Loucy (cell line): ENCODE data around the gene ZNF609.
A peak's percentile ranks its signal among the peaks of the same experiment; 100 is the strongest.

Experiments
- H2AFZ ChIP-seq: fragments of 200-600 bp; sonication (generic); 2 replicates; pipeline ENCODE4 v1.6.0; 2016; ENCODE audit warnings: antibody characterized with exemption, mild to moderate bottlenecking, low read length, moderate library complexity
- H3F3A ChIP-seq: fragments of 200-600 bp; 2 replicates; pipeline ENCODE4 v1.6.0; 2016; ENCODE audit warnings: antibody characterized with exemption, low read depth, mild to moderate bottlenecking
- H3K27me3 ChIP-seq: fragments of 200-600 bp; sonication (generic); 2 replicates; pipeline ENCODE4 v1.6.1; 2014; ENCODE audit warnings: low read length, mild to moderate bottlenecking; ENCODE audit not compliant: insufficient read depth, poor library complexity, severe bottlenecking
- H3K36me3 ChIP-seq: fragments of 200-600 bp; sonication (generic); 2 replicates; pipeline ENCODE4 v1.6.1; 2016; ENCODE audit warnings: low read length; ENCODE audit not compliant: insufficient read depth
- H3K4me1 ChIP-seq: fragments of 200-600 bp; sonication (generic); 2 replicates; pipeline ENCODE4 v1.5.1; 2014; ENCODE audit warnings: low read length, mild to moderate bottlenecking; ENCODE audit not compliant: insufficient read depth, poor library complexity, severe bottlenecking
- H3K4me2 ChIP-seq: fragments of 200-600 bp; sonication (generic); 2 replicates; pipeline ENCODE4 v1.6.0; 2014; ENCODE audit warnings: antibody characterized with exemption, low read length, low read depth, mild to moderate bottlenecking; ENCODE audit not compliant: poor library complexity, severe bottlenecking
- H3K4me3 ChIP-seq: fragments of 200-600 bp; sonication (generic); 2 replicates; pipeline ENCODE4 v1.5.1; 2014; ENCODE audit warnings: low read length, mild to moderate bottlenecking, mixed read lengths; ENCODE audit not compliant: poor library complexity, severe bottlenecking
- H3K79me2 ChIP-seq: fragments of 200-600 bp; sonication (generic); 2 replicates; pipeline ENCODE4 v1.6.1; 2014; ENCODE audit warnings: low read length; ENCODE audit not compliant: insufficient read depth
- H3K9ac ChIP-seq: fragments of 200-600 bp; sonication (generic); 2 replicates; pipeline ENCODE4 v1.6.0; 2014; ENCODE audit warnings: mild to moderate bottlenecking, low read depth, low read length, moderate library complexity; ENCODE audit not compliant: poor library complexity, severe bottlenecking
- H3K9me2 ChIP-seq: fragments of 200-600 bp; sonication (generic); replicated peaks from 2 replicates; pipeline ENCODE4 v1.6.1; 2016; ENCODE audit warnings: low read depth, low read length, mixed read lengths
- H3K9me3 ChIP-seq: fragments of 200-600 bp; sonication (generic); 2 replicates; pipeline ENCODE4 v1.6.1; 2014; ENCODE audit warnings: mild to moderate bottlenecking, antibody characterized with exemption, low read length, low read depth; ENCODE audit not compliant: insufficient read depth
- H4K20me1 ChIP-seq: fragments of 200-600 bp; sonication (generic); 2 replicates; pipeline ENCODE4 v1.6.0; 2014; ENCODE audit warnings: antibody characterized with exemption, low read length, mild to moderate bottlenecking; ENCODE audit not compliant: insufficient read depth, poor library complexity, severe bottlenecking
- EZH2phosphoT487 ChIP-seq: fragments of 200-600 bp; IDR thresholded peaks from 2 replicates; pipeline ENCODE4 v1.6.1; 2018; ENCODE audit warnings: antibody characterized with exemption, mild to moderate bottlenecking, moderate library complexity, borderline replicate concordance
- TF ChIP-seq, protein P1 (sequence below): fragments of 200-600 bp; sonication (generic); conservative IDR thresholded peaks from 2 replicates; pipeline ENCODE4 v1.5.1; 2014; ENCODE audit warnings: mild to moderate bottlenecking, antibody characterized with exemption, low read length

The ZNF609 gene

GRCh38 chr15:64699751-64700388 lies 239.5 kb downstream of the ZNF609 start:
- Histone ChIP-seq H4K20me1 (peaks cover 69% of the 10 kb centered on the region), H3K4me2 (peak overlapping the region; percentile 96), H3K4me1 (peaks cover 60% of the 10 kb centered on the region), H3K9me2 (no peaks in the 10 kb centered on the region), H3K9me3 (no peaks in the 10 kb centered on the region), H3K27me3 (no peaks in the 10 kb centered on the region), H3K9ac (peak overlapping the region; percentile 98), H3K4me3 (peak overlapping the region; percentile 88), H3F3A (no peaks in the 10 kb centered on the region), H3K36me3 (no peaks in the 10 kb centered on the region; the same call in 1 of the 2 replicates), H3K79me2 (peaks cover 80% of the 10 kb centered on the region), H2AFZ (no peak overlapping the region)
- TF ChIP-seq EZH2phosphoT487: no peak
- TF ChIP-seq, protein P1, sequence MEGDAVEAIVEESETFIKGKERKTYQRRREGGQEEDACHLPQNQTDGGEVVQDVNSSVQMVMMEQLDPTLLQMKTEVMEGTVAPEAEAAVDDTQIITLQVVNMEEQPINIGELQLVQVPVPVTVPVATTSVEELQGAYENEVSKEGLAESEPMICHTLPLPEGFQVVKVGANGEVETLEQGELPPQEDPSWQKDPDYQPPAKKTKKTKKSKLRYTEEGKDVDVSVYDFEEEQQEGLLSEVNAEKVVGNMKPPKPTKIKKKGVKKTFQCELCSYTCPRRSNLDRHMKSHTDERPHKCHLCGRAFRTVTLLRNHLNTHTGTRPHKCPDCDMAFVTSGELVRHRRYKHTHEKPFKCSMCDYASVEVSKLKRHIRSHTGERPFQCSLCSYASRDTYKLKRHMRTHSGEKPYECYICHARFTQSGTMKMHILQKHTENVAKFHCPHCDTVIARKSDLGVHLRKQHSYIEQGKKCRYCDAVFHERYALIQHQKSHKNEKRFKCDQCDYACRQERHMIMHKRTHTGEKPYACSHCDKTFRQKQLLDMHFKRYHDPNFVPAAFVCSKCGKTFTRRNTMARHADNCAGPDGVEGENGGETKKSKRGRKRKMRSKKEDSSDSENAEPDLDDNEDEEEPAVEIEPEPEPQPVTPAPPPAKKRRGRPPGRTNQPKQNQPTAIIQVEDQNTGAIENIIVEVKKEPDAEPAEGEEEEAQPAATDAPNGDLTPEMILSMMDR: no peak

DNA sequence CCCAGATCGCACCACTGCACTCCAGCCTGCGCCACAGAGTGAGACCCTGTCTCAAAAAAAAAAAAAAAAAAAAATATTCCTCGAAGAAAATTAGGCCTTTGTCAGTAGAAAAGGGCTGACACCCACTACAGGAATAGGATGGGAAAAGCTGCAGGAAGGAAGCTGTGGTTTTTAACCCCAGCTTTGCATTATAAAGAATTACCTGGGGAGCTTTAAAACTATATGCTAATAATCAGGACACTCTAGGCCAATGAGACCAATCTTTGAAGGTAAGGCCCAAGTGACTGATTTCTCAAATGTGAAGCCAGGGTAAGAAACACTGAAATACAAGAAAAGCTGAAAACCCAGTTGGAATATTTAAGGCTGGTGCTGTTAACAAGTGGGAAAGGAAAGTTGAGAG lies 240.7 kb downstream of the ZNF609 start:
- Histone ChIP-seq H3K27me3 (no peaks in the 10 kb centered on the region), H4K20me1 (peaks cover 61% of the 10 kb centered on the region), H3K9me3 (no peaks in the 10 kb centered on the region), H3K4me3 (peak overlapping the region; percentile 88), H2AFZ (no peak overlapping the region), H3K9me2 (no peaks in the 10 kb centered on the region), H3K9ac (peak overlapping the region; percentile 98), H3F3A (no peaks in the 10 kb centered on the region), H3K4me2 (peak overlapping the region; percentile 96), H3K36me3 (no peaks in the 10 kb centered on the region), H3K4me1 (peaks cover 60% of the 10 kb centered on the region), H3K79me2 (peaks cover 68% of the 10 kb centered on the region)
- TF ChIP-seq EZH2phosphoT487: no peak
- TF ChIP-seq, protein P1: no peak

DNA sequence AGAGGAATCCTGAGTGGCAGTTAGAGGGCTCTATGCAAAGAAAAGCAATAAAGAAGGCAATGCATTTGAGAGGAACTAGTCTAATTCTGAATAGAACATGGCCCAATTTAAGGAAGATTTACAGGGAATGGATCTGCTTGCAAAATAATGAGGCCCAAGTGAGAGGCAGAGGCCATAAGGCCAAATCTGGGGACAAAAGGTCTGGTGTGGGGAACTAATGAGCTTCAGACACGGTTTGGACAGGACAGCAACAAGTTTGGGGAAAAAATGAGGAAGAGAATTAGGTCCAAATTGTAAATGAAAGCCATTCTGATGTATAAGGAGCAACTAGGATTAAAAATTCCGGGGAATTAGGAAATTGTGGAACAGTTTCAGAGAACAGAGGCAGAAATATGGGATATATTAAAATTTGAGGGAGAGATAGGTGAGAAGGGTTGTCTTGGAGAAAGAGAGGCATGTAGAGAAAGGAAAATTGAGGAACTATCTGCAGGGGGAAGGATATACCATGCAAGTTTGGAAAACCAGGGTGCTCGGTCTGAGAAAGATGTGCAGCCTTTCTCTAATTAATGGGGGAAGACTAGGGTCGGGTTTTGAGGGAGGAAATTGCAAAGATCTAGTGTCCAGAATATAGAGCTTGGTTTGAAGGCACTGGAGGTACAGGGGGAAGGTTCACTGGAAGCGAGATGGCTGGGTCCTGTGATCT lies 241.3 kb downstream of the ZNF609 start:
- Histone ChIP-seq H3K9ac (peak overlapping the region; percentile 98), H3K36me3 (no peaks in the 10 kb centered on the region), H3F3A (no peaks in the 10 kb centered on the region), H2AFZ (no peak overlapping the region), H3K79me2 (peaks cover 63% of the 10 kb centered on the region), H3K27me3 (no peaks in the 10 kb centered on the region), H3K4me1 (peaks cover 57% of the 10 kb centered on the region), H3K9me2 (no peaks in the 10 kb centered on the region), H3K9me3 (no peaks in the 10 kb centered on the region), H3K4me2 (peak overlapping the region; percentile 96), H4K20me1 (peaks cover 55% of the 10 kb centered on the region), H3K4me3 (peak overlapping the region; percentile 88)
- TF ChIP-seq, protein P1: no peak
- no peak for TF ChIP-seq EZH2phosphoT487
